HG03135 (cell line): ENCODE data around the gene ERC2.

Experiments
- ATAC-seq: cut with Tn5 transposase; IDR thresholded peaks from one replicate; pipeline ENCODE4 v1.9.1; 2021; ENCODE audit warnings: mild to moderate bottlenecking, moderate library complexity; ENCODE audit not compliant: unreplicated experiment

The ERC2 gene

DNA sequence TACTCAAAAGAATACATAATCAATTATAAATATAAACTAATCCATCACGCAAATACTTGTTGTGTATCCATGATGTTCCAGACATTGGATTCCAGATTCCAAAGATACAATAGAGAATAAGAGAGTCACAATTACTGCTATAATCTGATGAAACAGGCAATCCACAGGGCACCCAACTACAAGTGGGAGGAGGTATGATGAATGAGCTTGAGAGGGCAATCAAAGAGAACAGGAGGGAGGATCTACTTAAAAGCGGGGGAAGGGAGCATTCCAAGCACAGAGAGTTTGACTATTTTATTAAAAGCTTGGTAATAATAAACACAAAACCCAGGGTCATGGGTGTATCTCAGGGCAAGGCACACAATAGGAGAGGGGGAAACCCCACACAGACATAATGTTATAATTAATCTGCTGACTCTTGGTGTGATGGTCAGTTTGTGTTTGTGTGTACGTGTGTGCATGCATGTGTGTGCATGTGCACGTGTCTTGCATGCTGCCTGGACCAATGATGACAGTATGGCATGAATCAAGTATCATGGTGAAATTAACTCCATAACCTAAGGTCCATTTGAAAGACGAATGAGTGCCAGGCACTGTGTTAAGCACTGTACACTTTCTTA is 655.8 kb downstream of the ERC2 start:
- ATAC-seq, result no peak

DNA sequence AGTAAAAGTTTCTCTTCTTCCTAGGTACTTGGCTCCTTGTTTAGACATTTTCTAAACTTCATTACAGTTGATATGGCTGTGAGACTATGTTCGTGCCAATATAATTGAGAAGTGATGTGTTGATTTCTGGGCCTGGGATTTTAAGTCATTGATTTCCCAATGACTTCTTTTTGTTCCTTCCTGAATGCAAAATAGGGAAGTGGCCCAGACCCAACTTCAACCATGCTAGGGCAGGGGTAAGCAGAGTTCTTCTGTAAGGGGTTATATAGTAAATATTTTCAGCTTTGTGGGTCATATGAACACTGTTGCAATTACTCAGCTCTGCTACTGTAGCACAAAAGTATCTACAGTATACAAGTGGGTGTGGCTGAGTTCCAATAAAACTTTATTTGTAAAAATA is 661.1 kb downstream of the ERC2 start:
- ATAC-seq, result no peak

DNA sequence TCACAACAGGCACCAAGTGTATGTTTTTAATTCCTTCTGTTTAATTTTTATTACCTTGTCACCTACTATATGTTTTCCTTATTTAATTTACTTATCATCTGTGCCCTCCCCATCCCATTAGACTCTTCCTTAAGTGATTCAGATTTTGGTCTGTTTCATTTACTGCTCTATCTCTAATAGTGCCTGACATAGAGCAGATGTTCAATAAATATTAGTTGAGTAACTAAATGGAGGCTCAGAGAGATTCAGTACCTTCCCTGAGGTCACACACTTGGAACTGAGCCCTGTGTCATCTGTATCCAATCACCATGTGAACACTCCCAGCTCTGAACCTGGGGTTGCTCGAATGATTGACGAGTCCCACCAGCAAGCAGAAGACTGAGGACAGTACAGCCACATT is 663.1 kb downstream of the ERC2 start:
- ATAC-seq, result no peak

DNA sequence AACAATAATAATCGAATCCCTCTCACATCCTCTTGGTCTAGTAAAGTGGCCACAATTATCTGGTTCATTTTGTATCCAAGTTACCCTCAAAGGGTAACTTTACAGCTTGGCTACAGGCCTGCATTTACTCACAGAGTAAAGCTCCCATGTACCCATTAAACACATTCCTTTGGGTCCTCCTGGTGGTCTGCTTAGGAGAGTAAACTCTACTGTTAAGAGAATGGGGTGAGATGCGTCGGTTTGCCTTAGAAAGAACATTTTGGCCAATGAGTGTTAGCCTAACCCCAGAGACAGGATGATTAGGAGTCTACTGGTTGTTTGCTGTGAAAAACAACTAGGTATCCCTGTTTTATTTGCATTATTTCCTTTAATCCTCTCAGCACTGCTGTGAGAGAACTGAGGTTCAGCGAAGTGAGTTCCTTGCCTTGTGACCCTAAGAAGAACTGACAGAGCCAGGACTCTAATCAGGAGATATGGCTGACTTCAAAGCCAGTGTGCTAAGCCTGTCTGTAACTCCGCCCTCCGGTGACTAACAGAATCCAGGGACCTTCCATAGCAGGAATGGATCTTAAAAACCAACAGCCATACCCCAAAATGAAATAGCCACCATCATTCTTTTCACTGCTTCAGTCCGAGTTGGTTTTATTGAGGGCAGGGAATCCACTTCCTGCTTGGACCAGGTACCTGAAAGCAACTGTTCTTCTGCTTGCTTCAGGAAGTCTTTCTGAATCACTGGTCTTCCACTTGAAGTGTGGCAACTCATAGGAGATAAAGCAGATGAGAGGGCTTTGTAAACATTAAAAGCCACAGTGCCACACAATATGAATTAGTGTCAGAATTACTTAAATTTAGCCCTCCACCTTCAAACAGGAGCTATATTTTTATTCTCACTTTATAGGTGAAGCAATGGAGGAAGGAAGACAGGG is 663.8 kb downstream of the ERC2 start:
- no peak for ATAC-seq

DNA sequence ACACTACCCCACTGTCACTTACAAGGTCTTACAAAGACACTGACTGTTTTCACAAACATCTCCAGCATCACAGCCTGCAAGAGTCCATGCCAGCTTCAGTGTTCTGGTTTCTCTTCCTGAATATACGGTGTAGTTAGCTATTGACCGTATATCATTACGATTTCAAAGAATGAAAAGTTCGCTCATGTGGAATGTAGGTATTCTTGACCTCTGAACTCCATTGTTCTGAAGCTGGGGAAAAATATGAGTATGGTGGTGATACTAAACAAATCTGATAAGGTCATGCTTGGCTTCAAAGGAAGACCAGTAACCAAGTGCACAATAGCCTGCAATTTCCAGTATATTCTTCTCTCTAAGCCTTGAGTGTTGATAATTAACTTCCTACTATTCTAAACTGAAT is 665.5 kb downstream of the ERC2 start:
- ATAC-seq, result no peak

DNA sequence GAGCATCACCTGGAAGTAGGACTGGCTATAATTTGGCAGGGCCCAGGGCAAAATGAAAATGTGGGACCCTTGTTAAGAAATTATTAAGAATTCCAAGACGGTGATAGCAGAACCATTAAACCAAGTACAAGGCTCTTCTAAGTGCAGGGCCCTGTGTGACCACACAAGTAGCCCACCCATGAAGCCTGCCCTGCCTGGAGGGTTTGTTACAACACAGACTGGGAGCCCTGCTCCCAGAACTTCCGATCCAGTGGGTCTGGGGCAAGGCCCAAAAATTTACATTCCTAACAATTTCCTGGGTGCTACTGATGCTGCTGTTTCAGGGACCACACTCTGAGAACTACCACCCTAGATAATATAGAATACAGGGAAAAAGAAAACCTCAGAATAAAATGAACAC is 666.6 kb downstream of the ERC2 start:
- ATAC-seq, result no peak

DNA sequence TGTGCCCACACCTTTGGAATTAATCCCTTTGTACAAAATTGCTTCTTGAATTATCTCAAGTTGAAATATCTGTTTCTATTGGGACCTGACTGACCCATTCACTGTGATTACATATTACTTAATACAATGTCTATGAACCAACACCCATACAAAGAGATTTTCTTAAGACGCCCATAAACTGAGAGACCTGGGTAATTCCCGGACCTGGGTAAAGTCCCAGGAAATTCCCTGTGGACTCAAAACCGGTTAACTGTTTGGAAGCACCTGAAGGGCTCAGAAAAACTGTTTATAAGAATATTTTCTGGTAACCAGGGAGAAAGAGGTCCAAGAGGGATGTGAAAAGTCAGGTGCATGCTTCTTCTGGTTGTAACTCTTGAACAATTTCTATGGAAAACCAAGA is 667.2 kb downstream of the ERC2 start:
- ATAC-seq, result no peak

DNA sequence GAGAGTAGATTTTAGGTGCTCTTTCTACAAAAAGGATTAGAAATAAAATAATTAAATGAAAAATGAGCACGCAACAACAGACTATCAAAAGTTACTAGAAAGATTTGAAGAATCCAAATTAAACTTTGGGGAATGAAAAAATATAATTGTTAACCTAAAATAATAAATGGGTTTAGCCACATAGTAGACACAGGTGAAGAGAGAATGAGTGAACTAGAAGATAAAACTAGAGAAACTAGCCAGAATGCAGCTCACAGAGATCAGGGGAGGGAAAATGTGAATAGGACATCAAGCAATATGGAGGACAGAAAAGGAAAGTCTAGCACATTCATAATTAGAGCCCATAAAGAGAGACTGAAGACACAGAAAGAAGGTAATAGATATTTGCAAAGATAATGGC is 670.5 kb downstream of the ERC2 start:
- ATAC-seq, result no peak

DNA sequence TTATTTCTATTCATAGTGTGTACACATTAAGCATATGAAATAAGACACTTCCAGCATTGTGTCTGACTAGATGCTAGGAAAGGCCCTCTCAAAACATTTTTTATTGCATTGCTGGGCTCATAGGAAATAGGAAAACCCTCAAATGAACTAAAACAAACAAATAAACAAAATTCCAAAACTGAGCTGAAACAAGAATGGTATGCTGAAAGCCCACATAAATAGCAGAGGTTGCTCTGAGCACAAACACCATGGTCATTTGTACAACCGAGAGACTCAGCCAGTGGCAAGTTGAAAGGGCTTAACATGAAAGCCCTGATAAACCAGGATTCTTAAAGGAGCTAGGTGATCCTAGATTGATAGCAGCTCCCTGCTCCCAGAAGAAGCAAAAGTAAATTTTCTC is 671.2 kb downstream of the ERC2 start:
- no peak for ATAC-seq

DNA sequence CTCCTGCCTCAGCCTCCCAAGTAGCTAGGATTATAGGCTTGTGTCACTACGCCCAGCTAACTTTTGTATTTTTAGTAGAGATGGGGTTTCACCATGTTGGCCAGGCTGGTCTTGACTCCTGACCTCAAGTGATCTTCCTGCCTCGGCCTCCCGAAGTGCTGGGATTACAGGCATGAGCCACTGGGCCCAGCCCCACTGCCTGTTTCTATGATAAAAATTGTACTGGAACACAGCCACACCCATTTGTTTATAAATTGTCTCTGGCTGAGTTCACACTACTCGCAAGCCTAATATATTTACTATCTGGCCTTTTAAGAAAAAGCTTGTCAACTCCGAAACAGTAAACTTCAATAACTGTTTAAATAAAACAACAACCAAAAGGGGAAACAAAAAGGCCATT is 671.7 kb downstream of the ERC2 start:
- ATAC-seq, result no peak

DNA sequence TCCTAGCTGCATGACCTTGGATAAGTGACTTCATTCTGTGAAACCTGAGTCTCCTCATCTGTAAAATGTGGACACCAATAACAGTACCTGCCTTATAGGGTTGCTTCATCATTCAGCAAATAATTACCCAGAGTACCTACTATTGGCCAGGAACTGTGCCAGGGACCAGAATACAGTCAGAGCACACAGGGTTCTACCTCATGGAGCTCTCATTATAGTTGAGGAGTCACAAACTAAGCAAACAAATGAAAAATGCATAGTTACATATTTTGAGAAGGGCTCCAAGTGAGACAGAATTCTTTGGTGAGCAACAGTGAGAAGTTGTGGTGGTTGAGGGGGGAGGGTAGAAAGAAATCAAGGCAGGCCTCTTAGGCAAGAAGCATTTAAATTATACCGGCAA is 672.5 kb downstream of the ERC2 start:
- no peak for ATAC-seq

DNA sequence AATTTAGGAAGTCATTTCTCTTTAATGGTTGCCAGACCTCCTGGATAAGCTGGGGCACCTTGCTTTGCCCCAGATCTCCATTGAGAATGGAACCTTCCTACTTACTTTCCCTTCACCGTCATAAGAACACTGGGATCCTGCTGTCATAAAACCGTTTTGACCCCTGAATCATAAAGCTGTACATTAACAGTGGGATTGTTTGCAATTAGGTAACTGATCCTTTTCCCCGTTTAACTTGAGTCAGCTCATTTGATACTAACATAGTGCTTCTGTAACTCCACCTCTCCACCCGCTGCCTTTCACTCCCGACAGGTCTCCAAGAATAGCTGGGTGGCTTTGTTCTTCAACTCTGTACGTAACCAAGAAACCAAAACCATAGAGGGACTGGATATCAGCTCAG is 673.0 kb downstream of the ERC2 start:
- no peak for ATAC-seq

DNA sequence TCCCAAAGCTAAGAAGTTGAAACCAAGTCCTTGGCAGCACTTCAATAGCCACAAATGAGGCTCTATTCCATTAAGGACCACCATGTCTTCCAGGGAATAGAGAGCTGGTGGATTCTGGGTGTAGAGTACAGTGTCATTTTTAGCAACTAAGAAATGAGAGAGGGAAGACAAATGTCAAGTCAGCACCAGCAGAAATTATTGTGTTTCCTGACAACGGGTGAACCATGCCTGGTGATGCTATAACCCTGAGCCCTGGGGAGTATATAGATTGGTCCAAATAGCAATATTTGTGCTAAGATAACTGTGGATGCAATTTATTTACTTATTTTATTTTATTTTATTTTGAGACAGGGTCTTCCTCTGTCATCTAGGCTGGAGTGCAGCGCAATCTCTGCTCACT is 675.5 kb downstream of the ERC2 start:
- ATAC-seq, result no peak

DNA sequence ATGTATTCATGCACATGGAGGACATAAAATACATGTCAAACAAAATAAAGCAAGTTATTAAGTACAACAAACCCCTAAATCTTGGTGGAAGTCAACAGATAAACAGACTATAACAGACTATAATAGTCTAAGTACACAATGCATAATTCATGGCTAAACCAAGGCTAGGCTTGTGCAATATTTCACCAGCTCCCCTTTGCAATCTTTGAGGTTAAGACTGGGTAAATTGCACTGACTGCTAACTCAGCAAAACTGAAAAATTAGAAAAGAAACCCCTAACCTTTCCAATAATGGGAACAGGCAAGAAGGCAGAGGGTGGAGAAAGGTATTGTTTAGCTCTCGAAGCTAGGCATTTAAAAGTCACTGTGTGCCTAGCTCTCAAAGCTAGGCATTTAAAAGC is 676.3 kb downstream of the ERC2 start:
- no peak for ATAC-seq

DNA sequence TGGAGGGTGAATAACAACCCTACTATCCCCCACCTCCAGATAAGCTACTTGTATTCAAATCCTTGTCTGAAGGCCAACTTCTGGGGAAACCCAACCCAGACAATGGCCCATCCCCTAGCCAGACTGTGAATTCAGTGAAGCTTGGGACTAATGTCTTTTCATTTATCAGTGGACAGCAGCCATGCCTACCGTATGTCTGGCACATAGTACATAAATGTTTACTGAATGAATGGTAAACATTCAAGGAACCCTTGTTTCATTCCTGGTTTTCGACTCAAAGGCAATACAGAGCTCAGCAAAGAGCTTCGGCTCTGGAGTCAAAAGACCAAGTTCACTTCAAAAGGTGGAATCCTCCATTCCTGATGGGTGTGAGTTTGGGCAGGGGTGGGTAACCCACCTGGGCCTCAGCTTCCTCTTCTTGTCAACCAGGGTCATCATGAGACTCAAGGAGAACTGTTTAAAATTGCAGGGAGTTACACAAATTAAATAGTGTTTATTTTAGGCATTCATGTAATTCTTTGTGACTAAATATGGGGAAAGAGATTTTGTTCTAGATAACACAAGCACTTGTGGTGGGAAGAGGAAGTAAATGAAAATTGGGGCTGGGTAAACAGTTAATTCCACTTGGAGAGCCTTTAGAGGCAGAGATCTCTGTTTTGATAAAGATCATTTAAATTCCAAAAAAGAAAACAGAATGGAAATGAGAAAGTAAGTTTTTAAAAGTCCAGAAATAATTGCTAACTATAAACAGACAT is 677.5 kb downstream of the ERC2 start:
- ATAC-seq, result no peak

DNA sequence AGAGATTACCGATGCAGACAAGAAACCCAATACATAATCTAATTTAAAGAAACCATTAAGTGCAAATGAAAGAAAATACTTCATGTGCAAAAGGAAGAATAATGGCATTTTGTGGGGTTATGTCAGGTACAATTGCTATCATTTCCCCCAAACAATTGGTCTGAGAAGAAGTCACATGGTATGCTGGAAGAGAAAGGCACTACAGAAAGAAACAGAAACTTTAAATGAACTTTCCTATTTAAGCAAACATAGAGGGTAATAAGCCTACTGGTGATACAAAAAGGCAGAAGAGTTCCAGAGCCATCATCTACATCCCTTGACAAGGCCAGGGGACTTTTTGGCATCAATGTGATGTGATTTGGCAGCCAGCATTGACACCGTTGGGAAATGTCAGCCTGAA is 678.8 kb downstream of the ERC2 start:
- ATAC-seq, result no peak

DNA sequence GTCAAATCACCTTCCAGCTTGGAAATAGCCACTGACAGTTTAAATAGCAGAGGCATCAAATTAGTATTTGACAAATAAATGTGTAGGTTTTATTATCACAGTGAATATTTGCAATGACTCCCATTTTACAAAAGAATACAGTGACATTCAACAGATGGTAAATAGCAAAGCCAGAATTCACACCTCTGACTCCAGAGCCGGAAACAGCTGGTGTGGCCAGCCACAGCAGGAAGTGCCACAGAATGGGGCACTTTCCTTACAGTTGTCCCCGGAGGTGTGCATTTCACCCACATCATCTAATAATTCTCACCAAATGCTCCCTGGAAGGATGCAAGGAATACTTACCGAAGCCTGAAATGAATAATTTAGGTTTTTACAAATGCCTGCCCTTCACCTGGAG is 685.5 kb downstream of the ERC2 start:
- ATAC-seq, result no peak

DNA sequence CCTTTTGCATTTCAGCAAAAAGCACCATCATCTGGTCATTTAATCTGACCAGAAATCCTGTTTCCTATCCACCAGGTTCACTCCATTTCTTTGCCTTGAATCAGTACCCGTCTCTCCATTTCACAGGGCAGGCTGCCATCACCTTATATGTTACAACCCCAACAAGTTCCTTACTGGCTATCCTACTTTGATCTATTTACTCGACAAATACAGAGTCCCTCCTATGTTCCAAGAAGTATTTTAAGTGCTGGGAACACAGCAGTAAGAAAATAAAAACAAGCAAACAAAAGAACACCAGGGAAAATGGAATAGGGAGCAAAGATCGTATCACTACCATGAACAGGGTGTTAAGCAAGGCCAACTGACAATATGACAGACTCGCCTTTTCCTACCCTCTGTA is 685.9 kb downstream of the ERC2 start:
- ATAC-seq, result no peak

DNA sequence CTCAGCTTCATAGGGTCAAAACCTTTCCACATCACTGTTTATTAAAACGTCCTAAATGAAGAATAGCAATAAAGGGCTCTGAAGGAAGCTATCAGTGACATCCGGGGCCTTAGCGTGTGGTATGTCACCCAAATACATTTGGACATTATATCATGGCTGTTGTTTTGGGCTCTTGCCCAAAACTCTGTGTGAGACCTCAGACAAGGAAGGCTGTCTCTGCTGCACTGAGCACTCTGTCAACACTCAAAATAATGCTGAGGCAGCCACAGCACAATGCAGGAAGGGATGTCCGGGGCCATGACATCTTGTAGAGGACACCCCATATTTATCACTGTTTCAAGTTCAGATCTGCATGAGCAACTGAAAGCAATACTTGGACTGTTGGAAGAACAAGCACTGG is 687.4 kb downstream of the ERC2 start:
- ATAC-seq, result no peak

DNA sequence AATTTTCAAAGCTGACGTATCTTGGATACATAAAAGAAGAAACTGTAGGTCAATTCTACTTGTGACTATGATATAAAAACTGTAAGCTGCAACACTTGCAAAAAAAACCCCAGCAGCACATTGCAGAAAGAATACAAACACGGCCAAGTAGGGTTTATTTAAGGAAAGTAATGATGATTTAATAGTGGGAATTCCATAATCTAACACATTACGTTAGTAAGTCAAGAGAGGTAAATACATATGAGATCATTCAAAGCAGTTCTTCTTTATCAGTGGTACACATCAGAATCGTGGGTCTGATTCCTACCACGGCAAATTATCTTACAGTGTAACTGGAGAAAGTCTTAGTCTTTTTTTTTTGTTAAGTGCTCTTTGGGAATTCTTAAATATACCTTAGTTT is 688.7 kb downstream of the ERC2 start:
- ATAC-seq, result no peak

DNA sequence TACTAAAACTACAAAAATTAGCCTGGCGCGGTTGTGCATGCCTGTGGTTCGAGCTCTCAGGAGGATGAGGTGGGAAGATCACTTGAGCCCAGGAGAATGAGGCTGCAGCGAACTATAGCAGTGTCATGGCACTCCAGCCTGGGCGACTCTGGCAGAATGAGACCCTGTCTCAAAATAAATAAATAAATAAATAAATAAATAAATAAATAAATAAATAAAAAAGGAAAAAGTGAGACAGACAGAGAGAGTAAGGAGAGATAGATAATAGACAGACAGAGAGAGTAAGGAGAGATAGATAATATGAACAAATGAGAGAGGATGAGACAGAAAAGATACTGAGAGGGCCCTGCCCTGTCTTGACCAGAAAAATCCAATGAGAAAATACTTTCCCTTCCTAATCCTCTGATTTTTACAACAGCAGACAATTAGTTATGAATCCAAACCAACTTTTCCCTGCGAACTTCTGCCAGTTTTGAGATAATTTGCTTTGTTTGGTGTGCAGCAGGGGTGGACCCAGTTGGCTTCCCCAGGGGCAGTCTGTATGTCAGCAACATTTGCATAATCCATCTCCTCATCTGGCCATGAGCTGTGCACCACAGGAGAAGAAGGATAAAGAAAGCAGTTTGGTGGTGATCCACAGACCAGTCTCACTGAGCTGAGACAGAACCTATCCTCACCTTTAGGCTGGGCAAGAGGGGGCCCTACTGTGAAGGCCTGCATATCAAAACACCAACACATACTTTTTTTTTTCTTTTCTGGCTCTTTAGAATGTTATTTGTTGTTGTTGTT is 692.7 kb downstream of the ERC2 start:
- no peak for ATAC-seq
